ENCODE data around the gene NDUFAF8. TPM values are rescaled to one million over a fixed set of nuclear protein-coding genes. Genes with fewer than 3 reads are reported as not detected.

The NDUFAF8 gene
- total and polyA plus RNA-seq, 9 donors: 14.6 to 66.3 (median 33.9) TPM

GRCh38 chr17:81252987-81253329 is 13.8 kb downstream of the NDUFAF8 start:
- intact Hi-C loops (cut with DNase I): loop anchor here (2.0 to 10.0 kb wide), 4 partner anchors 232 to 352 kb away; no protein-coding TSS in a partner anchor
- WGBS, 3 donors: 70 to 74% (median 72%) methylated on average over 15 of the region's 15 CpGs
- Histone ChIP-seq H3K4me1 (ENCODE audit: insufficient read depth) (peaks cover 3% of the 10 kb centered on the region), H3K36me3 (no peaks in the 10 kb centered on the region), H3K27ac (no peak overlapping the region), H3K4me3 (no peak overlapping the region), H3K27me3 (no peaks in the 10 kb centered on the region), H3K9me3 (no peaks in the 10 kb centered on the region)
- DNase-seq: no peak
- TF ChIP-seq CTCF (IDR thresholded peaks at IDR 0.05) (no peak), EP300 (IDR thresholded peaks at IDR 0.05) (no peak), POLR2A (IDR thresholded peaks at IDR 0.05) (no peak)

GRCh38 chr17:81253358-81254131 is 14.4 kb downstream of the NDUFAF8 start:
- intact Hi-C loops (cut with DNase I): loop anchor here (2.0 to 10.0 kb wide), 5 partner anchors 229 to 351 kb away; no protein-coding TSS in a partner anchor
- peaks cover 3% of the 10 kb centered on the region for H3K4me1 ChIP-seq (ENCODE audit: insufficient read depth)
- TF ChIP-seq CTCF (IDR thresholded peaks at IDR 0.05): peak; percentile 57 to 92 (median 90)
- TF ChIP-seq EP300 (IDR thresholded peaks at IDR 0.05): no peak
- TF ChIP-seq POLR2A (IDR thresholded peaks at IDR 0.05): peak; percentile 31
- no peak overlapping the region for H3K27ac ChIP-seq
- no peaks in the 10 kb centered on the region for H3K36me3 ChIP-seq
- H3K27me3 ChIP-seq: no peaks in the 10 kb centered on the region
- no peak overlapping the region for H3K4me3 ChIP-seq
- DNase-seq: peak in 2 of 5 donors; percentile 47 to 72
- H3K9me3 ChIP-seq: no peaks in the 10 kb centered on the region
- 55 to 57% (median 56%) methylated on average over 19 of the region's 19 CpGs for WGBS, 3 donors

GRCh38 chr17:81254955-81255717 is 16.0 kb downstream of the NDUFAF8 start:
- intact Hi-C loops (cut with DNase I): loop anchor here (2.0 to 10.0 kb wide), 5 partner anchors 142 to 350 kb away; partner anchors contain the start of gene BAHCC1 (in 1 of the 4)
- Histone ChIP-seq H3K27ac (peak overlapping the region in 1 of 2 donors; percentile 64), H3K4me1 (ENCODE audit: insufficient read depth) (peaks cover 3% of the 10 kb centered on the region), H3K36me3 (no peaks in the 10 kb centered on the region), H3K9me3 (no peaks in the 10 kb centered on the region), H3K4me3 (no peak overlapping the region), H3K27me3 (no peaks in the 10 kb centered on the region)
- TF ChIP-seq POLR2A (IDR thresholded peaks at IDR 0.05): no peak
- peak; percentile 56 to 63 (median 62) for TF ChIP-seq CTCF (IDR thresholded peaks at IDR 0.05)
- 15 to 21% (median 19%) methylated on average over 31 to 35 of the region's 35 CpGs for WGBS, 3 donors
- peak; percentile 84 to 92 (median 88) for DNase-seq

GRCh38 chr17:81256616-81257015 is 17.5 kb downstream of the NDUFAF8 start:
- intact Hi-C loops (cut with DNase I): loop anchor here in 2 of 4 donors (5.0 to 10.0 kb wide), 2 partner anchors 141 to 348 kb away; partner anchors contain the start of gene BAHCC1 (in 1 of the 2)
- Histone ChIP-seq H3K4me3 (no peak overlapping the region), H3K36me3 (no peaks in the 10 kb centered on the region), H3K27me3 (no peaks in the 10 kb centered on the region), H3K27ac (no peak overlapping the region), H3K9me3 (no peaks in the 10 kb centered on the region), H3K4me1 (ENCODE audit: insufficient read depth) (peaks cover 3% of the 10 kb centered on the region)
- no peak for DNase-seq
- no peak for TF ChIP-seq EP300 (IDR thresholded peaks at IDR 0.05)
- WGBS, 3 donors: 86 to 88% (median 87%) methylated on average over 12 of the region's 12 CpGs
